Liver (tissue), 9 donors: ENCODE measurements around the gene CFAP299. TPM values are rescaled to one million over a fixed set of nuclear protein-coding genes. Genes with fewer than 3 reads are reported as not detected.

ENCODE experiments used
- DNase-seq: peaks from one replicate; pipeline ENCODE4 v3.0.0-alpha.2; 2017; ENCODE audit warnings: low spot score
- H3K27ac ChIP-seq, 2 donors: one replicate each; pipeline ENCODE4 v1.7.0; 2013; ENCODE audit warnings: inconsistent platforms in 2 of 2, low read length in 2 of 2, control low read depth in 1 of 2, low read depth in 1 of 2, mild to moderate bottlenecking in 1 of 2
- H3K27me3 ChIP-seq, 4 donors: one replicate each; pipeline versions ENCODE4 v1.6.1 to v1.7.0; 2013; ENCODE audit warnings: low read length in 3 of 4, inconsistent platforms in 1 of 4, mild to moderate bottlenecking in 1 of 4, moderate library complexity in 1 of 4; ENCODE audit not compliant: control insufficient read depth in 4 of 4, insufficient read depth in 4 of 4
- H3K36me3 ChIP-seq, 4 donors: one replicate each; pipeline versions ENCODE4 v1.6.1 to v1.7.0; 2013; ENCODE audit warnings: low read length in 3 of 4, mild to moderate bottlenecking in 3 of 4, low read depth in 1 of 4, moderate library complexity in 1 of 4; ENCODE audit not compliant: control insufficient read depth in 4 of 4, insufficient read depth in 3 of 4
- H3K4me1 ChIP-seq, 4 donors: one replicate each; pipeline versions ENCODE4 v1.6.1 to v1.7.0; 2013; ENCODE audit warnings: low read length in 3 of 4, mild to moderate bottlenecking in 3 of 4, moderate library complexity in 1 of 4; ENCODE audit not compliant: control insufficient read depth in 4 of 4, insufficient read depth in 4 of 4
- H3K4me3 ChIP-seq, 3 donors: one replicate each; pipeline versions ENCODE4 v1.6.1 to v1.7.0; 2013; ENCODE audit warnings: low read length in 3 of 3, control low read depth in 1 of 3, low read depth in 1 of 3, mild to moderate bottlenecking in 1 of 3
- H3K9ac ChIP-seq, 2 donors: one replicate each; pipeline ENCODE4 v1.7.0; 2013; ENCODE audit warnings: low read length in 2 of 2, mild to moderate bottlenecking in 2 of 2, moderate library complexity in 2 of 2, control low read depth in 1 of 2, low read depth in 1 of 2
- H3K9me3 ChIP-seq, 4 donors: one replicate each; pipeline versions ENCODE4 v1.6.1 to v1.7.0; 2013; ENCODE audit warnings: low read length in 3 of 4; ENCODE audit not compliant: control insufficient read depth in 4 of 4
- EGR1 ChIP-seq, 2 donors: IDR thresholded peaks; 2 replicates each; pipeline ENCODE4 v1.6.1; 2016 to 2018; ENCODE audit warnings: antibody characterized with exemption in 2 of 2, low read depth in 2 of 2
- FOXA1 ChIP-seq: IDR thresholded peaks from 2 replicates; pipeline ENCODE4 v1.6.1; 2016; ENCODE audit warnings: antibody characterized with exemption
- FOXA2 ChIP-seq: IDR thresholded peaks from 2 replicates; pipeline ENCODE4 v1.6.1; 2016; ENCODE audit warnings: antibody characterized with exemption
- JUND ChIP-seq, 2 donors: IDR thresholded peaks; 2 replicates each; pipeline ENCODE4 v1.6.1; 2016; ENCODE audit warnings: antibody characterized with exemption in 2 of 2
- NR2F2 ChIP-seq: IDR thresholded peaks from 2 replicates; pipeline ENCODE4 v1.6.1; 2016; ENCODE audit warnings: antibody characterized with exemption
- RXRA ChIP-seq, 2 donors: IDR thresholded peaks; 2 replicates each; pipeline ENCODE4 v1.6.1; 2017 to 2018; ENCODE audit warnings: antibody characterized with exemption in 2 of 2, mild to moderate bottlenecking in 1 of 2
- WGBS: extraction: QIAGEN DNeasy Blood & Tissue Kit; methylation state at CpG from one replicate; pipeline ENCODE4 v1.1.7; 2013; 5-methylcytosine and 5-hydroxymethylcytosine counted together
- polyA plus RNA-seq, 2 donors: library from polyadenylated mRNA; stranded (reverse) in 1 of 2; unstranded in 1 of 2; fragments of 200-250 nt in 1 of 2; fragments of >200 nt in 1 of 2; fragmentation: Nextera tagmentation in 1 of 2; extraction: Ambion mirVana in 1 of 2; gene quantifications; one replicate each; pipeline versions ENCODE4 v1.2.1 to v1.2.3, GENCODE V29; 2013 to 2015
- total RNA-seq, 2 donors: library from RNA; depleted of rRNA; stranded (reverse); fragments of >200 nt; gene quantifications; one replicate each; pipeline ENCODE4 v1.2.3, GENCODE V29; 2014
- TF ChIP-seq, protein P1 (sequence below): IDR thresholded peaks from 2 replicates; pipeline ENCODE4 v1.6.1; 2016; ENCODE audit warnings: antibody characterized with exemption
- TF ChIP-seq, protein P2 (sequence below): IDR thresholded peaks from 2 replicates; pipeline ENCODE4 v1.6.1; 2016; ENCODE audit warnings: antibody characterized with exemption
- TF ChIP-seq, protein P3 (sequence below): IDR thresholded peaks from 2 replicates; pipeline ENCODE4 v1.6.1; 2016; ENCODE audit warnings: antibody characterized with exemption, mild to moderate bottlenecking
- TF ChIP-seq, protein P4 (sequence below): fragments of 150-350 bp; IDR thresholded peaks from 2 replicates; pipeline ENCODE4 v1.5.1; 2017; ENCODE audit warnings: improper control_type of control experiment, low read depth, low read length; ENCODE audit not compliant: missing input control
- TF ChIP-seq, protein P5 (sequence below): IDR thresholded peaks from 2 replicates; pipeline ENCODE4 v1.6.1; 2016; ENCODE audit warnings: antibody characterized with exemption
- donor health status: healthy.
- donor health status: healthy.
- donor health status: healthy.
- donor health status: healthy.
- donor health status: healthy.

The CFAP299 gene
- total and polyA plus RNA-seq, 4 donors: not detected

DNA sequence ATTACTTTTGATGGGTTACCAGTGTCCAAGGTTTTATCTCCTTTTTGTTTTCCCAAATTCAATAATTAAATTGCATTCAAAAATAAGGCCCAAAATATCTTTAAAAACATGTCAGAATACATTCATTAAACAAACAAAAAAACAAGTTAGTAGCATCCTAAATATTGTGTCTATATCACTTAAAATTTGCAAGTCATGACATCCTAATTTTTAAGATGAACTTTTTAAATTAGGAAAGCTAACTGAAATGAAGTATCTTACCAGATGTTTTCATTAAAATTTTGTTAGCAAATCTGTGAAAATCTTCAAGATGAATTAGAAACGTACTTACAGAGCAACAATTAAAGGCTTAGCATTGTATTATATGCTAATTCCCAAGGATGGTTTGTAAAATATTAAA is 962 bp upstream of the CFAP299 start:
- H3K9me3 ChIP-seq: no peaks in the 10 kb centered on the region
- WGBS: 85% methylated on average over 1 of the region's 1 CpG
- no peaks in the 10 kb centered on the region for H3K36me3 ChIP-seq
- H3K27ac ChIP-seq: no peak overlapping the region
- H3K27me3 ChIP-seq: peaks cover 0 to 3% (median 0%) of the 10 kb centered on the region in 4 donors
- TF ChIP-seq, protein P1, sequence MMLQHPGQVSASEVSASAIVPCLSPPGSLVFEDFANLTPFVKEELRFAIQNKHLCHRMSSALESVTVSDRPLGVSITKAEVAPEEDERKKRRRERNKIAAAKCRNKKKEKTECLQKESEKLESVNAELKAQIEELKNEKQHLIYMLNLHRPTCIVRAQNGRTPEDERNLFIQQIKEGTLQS: no peak
- TF ChIP-seq NR2F2: no peak
- TF ChIP-seq RXRA (IDR thresholded peaks at IDR 0.05): no peak
- TF ChIP-seq, protein P2, sequence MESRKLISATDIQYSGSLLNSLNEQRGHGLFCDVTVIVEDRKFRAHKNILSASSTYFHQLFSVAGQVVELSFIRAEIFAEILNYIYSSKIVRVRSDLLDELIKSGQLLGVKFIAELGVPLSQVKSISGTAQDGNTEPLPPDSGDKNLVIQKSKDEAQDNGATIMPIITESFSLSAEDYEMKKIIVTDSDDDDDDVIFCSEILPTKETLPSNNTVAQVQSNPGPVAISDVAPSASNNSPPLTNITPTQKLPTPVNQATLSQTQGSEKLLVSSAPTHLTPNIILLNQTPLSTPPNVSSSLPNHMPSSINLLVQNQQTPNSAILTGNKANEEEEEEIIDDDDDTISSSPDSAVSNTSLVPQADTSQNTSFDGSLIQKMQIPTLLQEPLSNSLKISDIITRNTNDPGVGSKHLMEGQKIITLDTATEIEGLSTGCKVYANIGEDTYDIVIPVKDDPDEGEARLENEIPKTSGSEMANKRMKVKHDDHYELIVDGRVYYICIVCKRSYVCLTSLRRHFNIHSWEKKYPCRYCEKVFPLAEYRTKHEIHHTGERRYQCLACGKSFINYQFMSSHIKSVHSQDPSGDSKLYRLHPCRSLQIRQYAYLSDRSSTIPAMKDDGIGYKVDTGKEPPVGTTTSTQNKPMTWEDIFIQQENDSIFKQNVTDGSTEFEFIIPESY: no peak
- TF ChIP-seq, protein P3, sequence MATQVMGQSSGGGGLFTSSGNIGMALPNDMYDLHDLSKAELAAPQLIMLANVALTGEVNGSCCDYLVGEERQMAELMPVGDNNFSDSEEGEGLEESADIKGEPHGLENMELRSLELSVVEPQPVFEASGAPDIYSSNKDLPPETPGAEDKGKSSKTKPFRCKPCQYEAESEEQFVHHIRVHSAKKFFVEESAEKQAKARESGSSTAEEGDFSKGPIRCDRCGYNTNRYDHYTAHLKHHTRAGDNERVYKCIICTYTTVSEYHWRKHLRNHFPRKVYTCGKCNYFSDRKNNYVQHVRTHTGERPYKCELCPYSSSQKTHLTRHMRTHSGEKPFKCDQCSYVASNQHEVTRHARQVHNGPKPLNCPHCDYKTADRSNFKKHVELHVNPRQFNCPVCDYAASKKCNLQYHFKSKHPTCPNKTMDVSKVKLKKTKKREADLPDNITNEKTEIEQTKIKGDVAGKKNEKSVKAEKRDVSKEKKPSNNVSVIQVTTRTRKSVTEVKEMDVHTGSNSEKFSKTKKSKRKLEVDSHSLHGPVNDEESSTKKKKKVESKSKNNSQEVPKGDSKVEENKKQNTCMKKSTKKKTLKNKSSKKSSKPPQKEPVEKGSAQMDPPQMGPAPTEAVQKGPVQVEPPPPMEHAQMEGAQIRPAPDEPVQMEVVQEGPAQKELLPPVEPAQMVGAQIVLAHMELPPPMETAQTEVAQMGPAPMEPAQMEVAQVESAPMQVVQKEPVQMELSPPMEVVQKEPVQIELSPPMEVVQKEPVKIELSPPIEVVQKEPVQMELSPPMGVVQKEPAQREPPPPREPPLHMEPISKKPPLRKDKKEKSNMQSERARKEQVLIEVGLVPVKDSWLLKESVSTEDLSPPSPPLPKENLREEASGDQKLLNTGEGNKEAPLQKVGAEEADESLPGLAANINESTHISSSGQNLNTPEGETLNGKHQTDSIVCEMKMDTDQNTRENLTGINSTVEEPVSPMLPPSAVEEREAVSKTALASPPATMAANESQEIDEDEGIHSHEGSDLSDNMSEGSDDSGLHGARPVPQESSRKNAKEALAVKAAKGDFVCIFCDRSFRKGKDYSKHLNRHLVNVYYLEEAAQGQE: no peak
- TF ChIP-seq JUND (IDR thresholded peaks at IDR 0.05): no peak
- TF ChIP-seq, protein P4, sequence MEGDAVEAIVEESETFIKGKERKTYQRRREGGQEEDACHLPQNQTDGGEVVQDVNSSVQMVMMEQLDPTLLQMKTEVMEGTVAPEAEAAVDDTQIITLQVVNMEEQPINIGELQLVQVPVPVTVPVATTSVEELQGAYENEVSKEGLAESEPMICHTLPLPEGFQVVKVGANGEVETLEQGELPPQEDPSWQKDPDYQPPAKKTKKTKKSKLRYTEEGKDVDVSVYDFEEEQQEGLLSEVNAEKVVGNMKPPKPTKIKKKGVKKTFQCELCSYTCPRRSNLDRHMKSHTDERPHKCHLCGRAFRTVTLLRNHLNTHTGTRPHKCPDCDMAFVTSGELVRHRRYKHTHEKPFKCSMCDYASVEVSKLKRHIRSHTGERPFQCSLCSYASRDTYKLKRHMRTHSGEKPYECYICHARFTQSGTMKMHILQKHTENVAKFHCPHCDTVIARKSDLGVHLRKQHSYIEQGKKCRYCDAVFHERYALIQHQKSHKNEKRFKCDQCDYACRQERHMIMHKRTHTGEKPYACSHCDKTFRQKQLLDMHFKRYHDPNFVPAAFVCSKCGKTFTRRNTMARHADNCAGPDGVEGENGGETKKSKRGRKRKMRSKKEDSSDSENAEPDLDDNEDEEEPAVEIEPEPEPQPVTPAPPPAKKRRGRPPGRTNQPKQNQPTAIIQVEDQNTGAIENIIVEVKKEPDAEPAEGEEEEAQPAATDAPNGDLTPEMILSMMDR: no peak
- peaks cover 0 to 15% (median 13%) of the 10 kb centered on the region in 4 donors for H3K4me1 ChIP-seq
- DNase-seq: no peak
- H3K4me3 ChIP-seq: no peak overlapping the region
- H3K9ac ChIP-seq: no peak overlapping the region

DNA sequence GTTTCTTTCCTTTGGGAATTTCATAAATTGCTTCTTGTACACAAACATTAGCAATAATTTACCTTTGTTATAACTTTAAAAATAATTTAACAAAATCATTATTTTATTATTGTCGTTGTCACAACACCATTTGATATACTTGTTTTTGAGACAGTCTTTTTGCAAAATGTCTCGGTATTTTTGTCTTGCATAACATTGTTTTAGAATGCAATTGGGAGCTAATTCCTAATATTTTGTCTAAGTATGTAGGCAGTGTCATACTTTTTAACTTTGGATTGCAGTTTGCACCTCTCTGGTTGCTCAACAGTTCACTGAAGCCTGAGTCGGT is 340 bp upstream of the CFAP299 start:
- Histone ChIP-seq H3K4me1 (peaks cover 0 to 15% (median 13%) of the 10 kb centered on the region in 4 donors), H3K9me3 (no peaks in the 10 kb centered on the region), H3K4me3 (peak overlapping the region; percentile 71 to 98 (median 91)), H3K27me3 (peaks cover 0 to under 1% (median 0%) of the 10 kb centered on the region in 4 donors), H3K27ac (peak overlapping the region in 1 of 2 donors; percentile 57), H3K9ac (peak overlapping the region in 1 of 2 donors; percentile 49), H3K36me3 (no peaks in the 10 kb centered on the region)
- 5% methylated on average over 3 of the region's 3 CpGs for WGBS
- no peak for DNase-seq
- TF ChIP-seq EGR1 (IDR thresholded peaks at IDR 0.05; ENCODE audit: low read depth in 2 of 2): no peak
- TF ChIP-seq, protein P4: no peak
- TF ChIP-seq, protein P5, sequence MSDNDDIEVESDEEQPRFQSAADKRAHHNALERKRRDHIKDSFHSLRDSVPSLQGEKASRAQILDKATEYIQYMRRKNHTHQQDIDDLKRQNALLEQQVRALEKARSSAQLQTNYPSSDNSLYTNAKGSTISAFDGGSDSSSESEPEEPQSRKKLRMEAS: no peak
- TF ChIP-seq FOXA1: no peak
- TF ChIP-seq FOXA2: no peak
- TF ChIP-seq, protein P1: no peak
